Measurements from ENCODE around the gene SLC11A1.

Gene SLC11A1

GRCh38 chr2:218395090-218395444 lies 13.0 kb downstream of the SLC11A1 start:
- DNase-seq = no peak

GRCh38 chr2:218395456-218395825 lies 13.4 kb downstream of the SLC11A1 start:
- DNase-seq = no peak

- DNase-seq = peak; percentile 87
Observed at GRCh38 chr2:218395826-218396687, 14.0 kb downstream of the SLC11A1 start.

GRCh38 chr2:218396688-218397462 lies 14.8 kb downstream of the SLC11A1 start:
- DNase-seq = peak; percentile 88

GRCh38 chr2:218397463-218397819 lies 15.4 kb downstream of the SLC11A1 start:
- DNase-seq = no peak

- peak; percentile 94 for DNase-seq
Observed at GRCh38 chr2:218397820-218398436, 15.9 kb downstream of the SLC11A1 start.

GRCh38 chr2:218398437-218399390 lies 16.6 kb downstream of the SLC11A1 start:
- DNase-seq = peak; percentile 76

GRCh38 chr2:218399391-218400166 lies 17.5 kb downstream of the SLC11A1 start, which contains the start of gene CTDSP1:
Gene CTDSP1 (plus strand): TSS chr2:218399868. CDS start chr2:218400091, 223 bp downstream.
- peak; percentile 88 for DNase-seq

- no peak for DNase-seq
Observed at GRCh38 chr2:218400167-218400929, 18.3 kb downstream of the SLC11A1 start.

- no peak for DNase-seq
Observed at GRCh38 chr2:218400930-218401881, 19.1 kb downstream of the SLC11A1 start.

GRCh38 chr2:218401890-218402289 lies 19.8 kb downstream of the SLC11A1 start:
- no peak for DNase-seq

- DNase-seq = no peak
Observed at GRCh38 chr2:218402491-218402901, 20.4 kb downstream of the SLC11A1 start.

GRCh38 chr2:218402911-218403411 lies 20.9 kb downstream of the SLC11A1 start:
- no peak for DNase-seq

GRCh38 chr2:218403810-218404209 lies 21.7 kb downstream of the SLC11A1 start:
- DNase-seq = no peak

GRCh38 chr2:218404351-218405085 lies 22.4 kb downstream of the SLC11A1 start:
- no peak for DNase-seq

- DNase-seq = no peak
Observed at GRCh38 chr2:218405086-218405745, 23.1 kb downstream of the SLC11A1 start.

- no peak for DNase-seq
Observed at GRCh38 chr2:218405746-218406208, 23.7 kb downstream of the SLC11A1 start.

All from NCI-H510A treated with DMSO at 0.1 percent for 48 hours (cell line).